Activated naive CD4-positive, alpha-beta T cell treated with anti-CD3 and anti-CD28 coated beads, Interleukin-2, amount 10 ng/mL, durations not matched to agents 5 hours and 36 hours (primary cell): Measurements from ENCODE around the gene ALG12. TPM values are rescaled to one million over a fixed set of nuclear protein-coding genes. Genes with fewer than 3 reads are reported as not detected.

Source experiments
- microRNA-seq: library from miRNA; unstranded; fragments of <30 nt; microRNA quantifications from one replicate; pipeline ENCODE4 v1.2.0, GENCODE V29; 2022; ENCODE audit warnings: borderline microRNAs expressed, borderline replicate concordance
- total RNA-seq, 2 experiments: library from RNA; stranded (reverse); gene quantifications; one replicate each; pipeline ENCODE4 v1.2.3, GENCODE V29; 2021

ALG12 gene
- total RNA-seq: 10 to 100 TPM; 20.5 to 20.8 TPM

GRCh38 chr22:49917974-49918910 lies at the start of gene ALG12, which contains the start of gene CRELD2:
TSS of gene ALG12 (minus strand) at chr22:49918438. CDS start at chr22:49913765, 4,673 bp downstream.
TSS of gene CRELD2 (plus strand) at chr22:49918634. CDS start at chr22:49918770, 136 bp downstream.

GRCh38 chr22:49960159-49961004 lies 42.1 kb upstream of the ALG12 start, which contains the start of gene PIM3:
TSS of gene PIM3 (plus strand) at chr22:49960772. CDS start at chr22:49960948, 176 bp downstream.

GRCh38 chr22:49852898-49853894 lies 65.0 kb downstream of the ALG12 start, which contains the start of gene ZBED4:
TSS of gene ZBED4 (plus strand) at chr22:49853844. CDS start at chr22:49883663, 29,819 bp downstream.

Small RNA genes within 50 kb of the gene (microRNA-seq; reads per million reads assigned to microRNA genes)
- 1.0 reads per million for gene MIR6821

Other genes with a start within 250 kb of the ALG12 start
- gene BRD1, start 90.6 kb downstream of the ALG12 start, total RNA-seq: 10 to 100 TPM; 50.6 to 51.7 TPM
- 10 to 100 TPM; 19.8 to 21.4 TPM for gene ZBED4, start 64.6 kb downstream of the ALG12 start, total RNA-seq
- 10 to 100 TPM; 47.1 to 49.0 TPM for gene CRELD2, start 196 bp upstream of the ALG12 start, total RNA-seq
- gene PIM3, start 42.3 kb upstream of the ALG12 start, total RNA-seq: 10 to 100 TPM; 40.3 to 42.1 TPM
- gene IL17REL, start 94.3 kb upstream of the ALG12 start, total RNA-seq: not detected
- gene TTLL8, start 139.9 kb upstream of the ALG12 start, total RNA-seq: not detected
- under 1 TPM; 0.43 to 0.68 TPM for gene MLC1, start 167.0 kb upstream of the ALG12 start, total RNA-seq
- not detected for gene MOV10L1, start 171.6 kb upstream of the ALG12 start, total RNA-seq